K562 (cell line): ENCODE measurements around the gene SLC39A13. TPM values are rescaled to one million over a fixed set of nuclear protein-coding genes. Genes with fewer than 3 reads are reported as not detected.

Source experiments
- ATAC-seq: fragments of 200-7000 bp; cut with Tn5 transposase; 3 replicates; pipeline ENCODE4 v1.9.1; 2020; ENCODE audit warnings: moderate library complexity
- BruUV-seq: library from RNA; stranded (reverse); fragments of 400-500 nt; replicated peaks from 2 replicates; lab custom pipeline; 2021; lab: Mats Ljungman, UMichigan
- CTCF ChIA-PET: fragments of 300-600 bp; formaldehyde crosslinking; extraction: SDS; loops from one replicate; lab custom pipeline; 2021; ENCODE audit warnings: low intra/inter-chr PET ratio; lab: Yijun Ruan, JAX
- POLR2A ChIA-PET: fragments of 300-600, 350-650 bp; sonication (Branson Sonifier 250); formaldehyde crosslinking; extraction: SDS; loops from one replicate; lab custom pipeline; 2021; ENCODE audit warnings: antibody characterized with exemption, inconsistent platforms; lab: Yijun Ruan, JAX
- DNase-seq, 4 experiments: peaks; one replicate each; pipeline versions ENCODE4 v3.0.0 to v3.0.0-alpha.2; 2011 to 2018; ENCODE audit warnings: low spot score in 3 of 4, mixed read lengths in 3 of 4; ENCODE audit errors: extremely low read depth in 1 of 4
- FAIRE-seq: peaks from 2 replicates; lab custom pipeline; 2011; peaks lifted over from hg19 to GRCh38; lab: Jason Lieb, UNC
- H2AFZ ChIP-seq: 2 replicates; pipeline ENCODE4 v1.6.0; 2011; ENCODE audit warnings: low read depth, low read length, control low read depth, inconsistent platforms
- H3K27ac ChIP-seq: fragments of 200-600 bp; 3 replicates; pipeline ENCODE4 v1.8.0; 2011; ENCODE audit warnings: low read depth, mild to moderate bottlenecking, control low read depth, inconsistent platforms, low read length, moderate library complexity, mixed read lengths; ENCODE audit errors: extremely low read depth
- H3K27me3 ChIP-seq, 2 experiments: fragments of 300-600 bp in 1 of 2; 2 replicates in 1 of 2; 3 replicates in 1 of 2; pipeline versions ENCODE4 v1.6.0 to v1.8.0; 2011; ENCODE audit warnings: inconsistent platforms in 2 of 2, low read length in 2 of 2, mild to moderate bottlenecking in 1 of 2, mixed read lengths in 1 of 2, moderate library complexity in 1 of 2; ENCODE audit not compliant: control insufficient read depth in 2 of 2, insufficient read depth in 2 of 2
- H3K36me3 ChIP-seq: fragments of 300-600 bp; 3 replicates; pipeline ENCODE4 v1.8.0; 2011; ENCODE audit warnings: mild to moderate bottlenecking, low read length, inconsistent platforms; ENCODE audit not compliant: control insufficient read depth, insufficient read depth
- H3K4me1 ChIP-seq, 2 experiments: fragments of 200-600 bp in 1 of 2; replicated peaks in 1 of 2; 2 replicates in 1 of 2; 3 replicates in 1 of 2; pipeline versions ENCODE4 v1.5.1 to v1.8.0; 2011; ENCODE audit warnings: inconsistent platforms in 2 of 2, low read length in 2 of 2, mild to moderate bottlenecking in 1 of 2, mixed read lengths in 1 of 2, moderate library complexity in 1 of 2; ENCODE audit not compliant: control insufficient read depth in 2 of 2, insufficient read depth in 2 of 2
- H3K4me2 ChIP-seq: 2 replicates; pipeline ENCODE4 v1.6.1; 2011; ENCODE audit warnings: low read length, control low read depth, inconsistent platforms, mixed read lengths; ENCODE audit not compliant: insufficient read depth
- H3K4me3 ChIP-seq: fragments of 200-600 bp; sonication (generic), shearing (Covaris generic); 2 replicates; pipeline ENCODE4 v1.5.1; 2016; ENCODE audit warnings: control low read depth, inconsistent platforms
- H3K79me2 ChIP-seq: fragments of 200-600 bp; 3 replicates; pipeline ENCODE4 v1.8.0; 2011; ENCODE audit warnings: low read length, inconsistent platforms; ENCODE audit not compliant: control insufficient read depth, insufficient read depth
- H3K9ac ChIP-seq, 2 experiments: 2 replicates each; pipeline versions ENCODE4 v1.6.0 to v1.6.1; 2011; ENCODE audit warnings: low read depth in 2 of 2, low read length in 2 of 2, control low read depth in 1 of 2, inconsistent platforms in 1 of 2, mild to moderate bottlenecking in 1 of 2, mixed read lengths in 1 of 2; ENCODE audit not compliant: insufficient read depth in 1 of 2
- H3K9me1 ChIP-seq: one replicate; pipeline ENCODE4 v1.6.0; 2011; ENCODE audit warnings: inconsistent platforms, mild to moderate bottlenecking, low read length, moderate library complexity; ENCODE audit not compliant: control insufficient read depth, insufficient read depth
- H3K9me3 ChIP-seq: replicated peaks from 2 replicates; pipeline ENCODE4 v1.5.1; 2011; ENCODE audit warnings: low read depth, low read length, inconsistent platforms; ENCODE audit not compliant: control insufficient read depth, insufficient read depth
- H4K20me1 ChIP-seq: replicated peaks from 2 replicates; pipeline ENCODE4 v1.6.1; 2011; ENCODE audit warnings: low read length, inconsistent platforms, mixed read lengths; ENCODE audit not compliant: control insufficient read depth, insufficient read depth
- CTCF ChIP-seq, 3 experiments: IDR thresholded peaks in 2 of 3; conservative IDR thresholded peaks in 1 of 3; 2 replicates each; pipeline ENCODE4 v1.5.1; 2011 to 2012; ENCODE audit warnings: low read length in 3 of 3, mild to moderate bottlenecking in 3 of 3, control low read depth in 2 of 3, improper control_type of control experiment in 1 of 3, inconsistent platforms in 1 of 3, low read depth in 1 of 3, mixed read lengths in 1 of 3, moderate library complexity in 1 of 3; ENCODE audit not compliant: insufficient read depth in 2 of 3
- ELK1 ChIP-seq: sonication (generic); formaldehyde crosslinking; IDR thresholded peaks from 2 replicates; pipeline ENCODE4 v1.8.1; 2022; ENCODE audit warnings: missing genetic modification reagents
- KLF13 ChIP-seq: fragments of 450-650 bp; IDR thresholded peaks from 2 replicates; pipeline ENCODE4 v1.6.1; 2016; ENCODE audit warnings: missing genetic modification characterization, low read depth, mild to moderate bottlenecking, missing compliant biosample characterization, moderate library complexity, borderline replicate concordance
- PTBP1 ChIP-seq: fragments of 200-400 bp; formaldehyde crosslinking; IDR thresholded peaks from 2 replicates; pipeline ENCODE4 v1.6.1; 2017; ENCODE audit warnings: low read depth, low read length
- RERE ChIP-seq: sonication (generic); formaldehyde crosslinking; IDR thresholded peaks from 2 replicates; pipeline ENCODE4 v1.8.0; 2023; ENCODE audit warnings: missing genetic modification reagents, mild to moderate bottlenecking, borderline replicate concordance
- ZNF778 ChIP-seq: fragments of 450-650 bp; formaldehyde crosslinking; IDR thresholded peaks from 2 replicates; pipeline ENCODE4 v1.4.0; 2020; ENCODE audit warnings: mild to moderate bottlenecking, moderate library complexity
- WGBS: fragments of 100-300 bp; shearing (Covaris generic); methylation state at CpG from one replicate; pipeline ENCODE4 v1.1.6; 2016; ENCODE audit warnings: low coverage, mixed read lengths; ENCODE audit not compliant: insufficient coverage; ENCODE audit errors: missing lambda C conversion rate; 5-methylcytosine and 5-hydroxymethylcytosine counted together
- in situ Hi-C: fragments of 300-500 bp; cut with MboI; formaldehyde crosslinking; loops from 4 replicates; pipeline ENCODE4 v1.15.0; 2018; ENCODE audit warnings: inconsistent platforms, mixed read lengths
- intact Hi-C: fragments of 100-400 bp; cut with micrococcal nuclease; formaldehyde crosslinking; loops from 2 replicates; pipeline ENCODE4 v1.14.2; 2022
- polyA plus RNA-seq, 8 experiments: library from polyadenylated mRNA; depleted of rRNA in 4 of 8; stranded (reverse) in 5 of 8; unstranded in 3 of 8; fragments of >200 nt; fragmentation: Nextera tagmentation in 2 of 8; fragmentation: Illumina TruSeq in 1 of 8; extraction: Ambion mirVana in 2 of 8; extraction: Trizol in 1 of 8; gene quantifications; 2 replicates each; pipeline versions ENCODE4 v1.2.1 to v1.2.3, GENCODE V29; 2011 to 2014; ENCODE audit warnings: inconsistent platforms in 1 of 8, missing spikeins in 1 of 8
- total RNA-seq, 7 experiments: library from RNA; depleted of rRNA in 6 of 7; stranded (reverse); fragments of >200 nt in 6 of 7; fragmentation: Illumina TruSeq in 2 of 7; extraction: Trizol in 2 of 7; gene quantifications; 2 replicates each; pipeline versions ENCODE4 v1.2.1 to v1.2.3, GENCODE V29; 2011 to 2021; ENCODE audit warnings: low replicate concordance in 1 of 7

Gene SLC39A13
- total and polyA plus RNA-seq, 9 of the 15 experiments (the other 6 are each of a cell fraction or from before 2014, with no cell fraction given): 0.17 to 15.9 (median 3.2) TPM

- no peak overlapping the region for H2AFZ ChIP-seq
Measured at GRCh38 chr11:47437218-47437745, 28.9 kb downstream of the SLC39A13 start.

More at GRCh38 chr11:47437218-47437745, 28.9 kb downstream of the SLC39A13 start:
- ATAC-seq: no peak
- H3K79me2 ChIP-seq: no peaks in the 10 kb centered on the region
- CTCF ChIA-PET: no interaction called here
- no peaks in the 10 kb centered on the region for H4K20me1 ChIP-seq
- WGBS: 42% methylated on average over 10 of the region's 11 CpGs
- no peak overlapping the region for H3K27ac ChIP-seq
- no peak overlapping the region for H3K4me2 ChIP-seq
- in situ Hi-C loops: no loop called here
- no peaks in the 10 kb centered on the region for H3K36me3 ChIP-seq
- H3K27me3 ChIP-seq: no peaks in the 10 kb centered on the region
- H3K9me1 ChIP-seq: no peaks in the 10 kb centered on the region
- no peak overlapping the region for H3K4me3 ChIP-seq
- intact Hi-C loops: no loop called here
- no peak for FAIRE-seq
- H3K4me1 ChIP-seq: peaks cover 0 to 9% of the 10 kb centered on the region in 2 experiments; a peak in 1 of 5 replicates
- no TSS peak for BruUV-seq
- H3K9ac ChIP-seq: no peak overlapping the region
- POLR2A ChIA-PET: interaction anchor here (1.1 kb wide), 1 partner anchor 11 kb away, joined by 3 read pairs; the partner anchor contains the start of gene PSMC3
- no peaks in the 10 kb centered on the region for H3K9me3 ChIP-seq
- TF ChIP-seq ZNF778 (CRISPR knock-in tag) (no peak), PTBP1 (no peak), CTCF (IDR thresholded peaks at IDR 0.05 in 2 of 3, conservative IDR thresholded peaks at IDR 0.05 in 1 of 3; ENCODE audit: insufficient read depth in 2 of 3, low read depth in 1 of 3, low read length in 3 of 3) (no peak), KLF13 (no peak), RERE (CRISPR knock-in tag) (no peak), ELK1 (CRISPR knock-in tag) (no peak)
- DNase-seq: no peak
